ENCODE data around the gene AHNAK.

DNA sequence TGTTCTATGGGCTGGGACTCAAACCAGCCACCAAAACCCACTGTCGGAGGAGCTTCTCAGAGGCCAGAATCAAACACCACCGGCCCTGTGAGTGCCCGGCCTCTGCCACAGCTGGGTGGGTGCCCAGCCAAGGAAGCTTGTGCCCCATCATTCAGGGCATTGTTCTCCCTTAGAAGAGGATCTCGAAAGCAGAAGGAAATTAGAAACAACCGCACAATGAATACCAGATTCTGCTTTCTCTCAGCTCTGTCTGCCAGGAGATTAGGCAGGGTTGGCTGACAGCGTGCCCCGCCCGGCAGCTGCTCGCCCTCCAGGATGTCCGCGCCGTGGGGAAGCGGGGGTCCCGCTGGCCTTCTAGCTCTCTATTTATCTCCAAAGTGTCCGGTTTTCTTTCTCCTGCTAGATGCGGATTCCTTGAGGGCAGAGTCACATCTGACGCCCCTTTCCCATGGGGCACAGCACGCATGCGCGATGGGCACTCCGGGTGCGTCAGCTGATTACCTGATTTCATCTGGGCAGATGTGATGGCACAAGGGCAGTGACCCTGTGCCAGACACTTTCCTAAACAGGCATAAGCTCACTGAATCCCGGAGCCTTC, 102.3 kb downstream of the AHNAK start:
- TF ChIP-seq EZH2 (IDR thresholded peaks at IDR 0.05; ENCODE audit: insufficient read depth, poor library complexity, severe bottlenecking): no peak
- no peak for TF ChIP-seq EZH2phosphoT487 (IDR thresholded peaks at IDR 0.05; ENCODE audit: insufficient read depth, low read depth)
